NCI-H526 (cell line): ENCODE data around the gene LRRN2.

Source experiments
- DNase-seq, 2 experiments: peaks; one replicate each; lab custom pipeline; 2025; lab: John Stamatoyannopoulos, UW

The LRRN2 gene

DNA sequence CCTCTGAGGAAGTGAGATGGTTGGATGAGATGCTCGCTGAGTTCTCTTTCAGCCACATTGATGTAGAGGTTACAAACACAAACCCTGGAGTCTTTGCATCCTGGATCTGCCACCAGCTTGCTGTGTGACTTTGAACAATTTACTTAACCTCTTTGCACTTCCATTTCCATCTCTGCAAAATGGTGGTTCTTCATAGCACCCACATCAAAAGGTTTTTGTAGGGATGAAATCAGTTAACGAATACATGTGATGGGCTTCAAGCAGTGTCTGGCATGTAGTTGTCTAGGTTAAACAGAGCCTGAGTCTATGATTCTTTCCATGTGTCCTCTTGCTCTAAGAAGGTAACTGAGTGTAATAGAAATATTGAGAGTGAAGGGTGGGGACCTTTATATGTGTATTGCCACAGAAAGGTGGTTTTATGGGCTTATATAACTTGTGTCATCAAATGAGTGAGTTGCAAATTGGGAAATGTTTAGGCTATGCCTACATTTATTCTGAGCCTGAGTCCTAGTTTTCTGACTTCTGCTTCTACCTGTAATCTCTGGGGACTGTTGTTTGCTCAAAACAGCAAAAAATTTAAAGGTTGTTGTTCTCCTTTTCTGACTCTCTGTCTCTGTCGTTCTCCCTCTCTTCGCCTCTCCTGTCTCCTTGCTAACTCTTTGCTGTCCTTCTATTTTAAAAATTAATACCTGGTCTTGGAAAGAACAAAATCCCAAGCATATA is 27.3 kb upstream of the LRRN2 start:
- no peak for DNase-seq

DNA sequence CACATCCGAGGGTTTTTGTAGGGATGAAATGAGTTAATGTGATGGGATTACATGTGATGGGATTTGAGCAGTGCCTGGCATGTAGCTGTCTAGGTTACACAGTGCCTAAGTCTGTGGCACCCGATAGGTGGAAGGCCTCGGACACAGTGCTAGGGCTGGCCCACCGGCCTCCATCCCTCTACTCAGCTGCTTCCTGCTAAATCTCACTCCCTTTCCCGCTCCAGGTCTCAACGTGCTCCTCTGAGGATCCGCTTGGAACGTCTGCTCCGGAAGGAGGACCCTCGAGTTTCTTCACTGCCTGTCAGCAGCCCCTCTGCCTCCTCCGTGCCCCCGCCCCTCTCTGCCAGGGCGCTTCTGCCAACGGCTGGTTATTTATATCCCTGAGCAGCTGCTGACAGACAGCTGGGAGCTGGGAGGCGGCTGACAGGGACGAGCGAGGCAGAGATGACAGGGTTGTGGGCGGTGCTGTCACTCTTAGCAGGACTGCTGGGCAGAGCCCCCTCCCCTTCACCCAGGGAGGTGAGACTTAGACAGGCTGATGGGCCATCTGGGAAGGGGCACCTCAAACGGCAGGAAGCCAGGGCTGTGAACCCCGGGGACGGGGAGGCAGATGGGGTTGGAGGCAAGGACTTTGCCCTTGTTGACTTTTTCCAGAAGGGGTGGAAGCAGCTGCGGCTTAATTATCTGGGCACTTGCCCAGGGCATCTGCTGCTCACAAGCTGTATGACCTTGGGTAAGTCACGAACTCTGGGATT is 26.6 kb upstream of the LRRN2 start:
- DNase-seq, result peak in 1 of 2 experiments; percentile 59

DNA sequence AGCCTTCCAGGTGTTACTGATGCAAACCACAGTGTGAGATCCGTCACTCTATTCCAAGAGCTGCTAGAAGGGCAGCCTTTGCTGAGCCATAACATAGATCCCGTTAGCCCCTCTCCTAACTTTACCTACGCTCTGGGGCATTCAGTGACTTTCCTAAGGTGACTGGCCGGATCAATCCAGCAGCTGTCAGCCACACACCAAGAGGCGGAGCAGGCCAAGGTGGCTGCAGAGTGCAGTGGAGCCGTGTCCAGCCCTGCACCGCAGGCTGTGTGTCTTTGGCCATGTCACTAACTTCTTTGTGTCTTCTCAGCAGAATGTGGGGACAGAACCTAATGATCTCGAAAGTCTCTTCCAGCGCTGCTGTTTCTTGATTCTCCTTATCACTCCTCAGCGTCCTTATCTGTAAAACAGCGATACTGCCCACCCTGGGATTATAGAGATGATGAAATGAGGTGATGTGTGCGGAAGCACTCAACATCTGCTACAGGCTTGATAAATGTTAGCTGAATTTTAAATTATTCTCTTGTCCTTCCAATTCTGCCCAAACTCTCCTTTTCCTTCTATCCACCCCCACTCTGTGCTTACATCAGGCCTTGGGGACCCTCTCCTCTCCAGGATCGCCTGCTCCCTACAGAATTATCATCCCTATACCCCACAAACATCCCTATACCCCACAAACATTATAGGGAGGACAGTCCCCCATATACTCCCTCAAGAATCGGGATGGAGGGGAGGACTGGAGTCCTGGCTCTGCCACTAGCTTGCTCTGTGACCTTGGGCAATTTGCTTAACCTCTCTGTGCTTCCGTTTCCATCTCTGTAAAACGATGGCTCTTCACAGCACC is 25.8 kb upstream of the LRRN2 start:
- no peak for DNase-seq

DNA sequence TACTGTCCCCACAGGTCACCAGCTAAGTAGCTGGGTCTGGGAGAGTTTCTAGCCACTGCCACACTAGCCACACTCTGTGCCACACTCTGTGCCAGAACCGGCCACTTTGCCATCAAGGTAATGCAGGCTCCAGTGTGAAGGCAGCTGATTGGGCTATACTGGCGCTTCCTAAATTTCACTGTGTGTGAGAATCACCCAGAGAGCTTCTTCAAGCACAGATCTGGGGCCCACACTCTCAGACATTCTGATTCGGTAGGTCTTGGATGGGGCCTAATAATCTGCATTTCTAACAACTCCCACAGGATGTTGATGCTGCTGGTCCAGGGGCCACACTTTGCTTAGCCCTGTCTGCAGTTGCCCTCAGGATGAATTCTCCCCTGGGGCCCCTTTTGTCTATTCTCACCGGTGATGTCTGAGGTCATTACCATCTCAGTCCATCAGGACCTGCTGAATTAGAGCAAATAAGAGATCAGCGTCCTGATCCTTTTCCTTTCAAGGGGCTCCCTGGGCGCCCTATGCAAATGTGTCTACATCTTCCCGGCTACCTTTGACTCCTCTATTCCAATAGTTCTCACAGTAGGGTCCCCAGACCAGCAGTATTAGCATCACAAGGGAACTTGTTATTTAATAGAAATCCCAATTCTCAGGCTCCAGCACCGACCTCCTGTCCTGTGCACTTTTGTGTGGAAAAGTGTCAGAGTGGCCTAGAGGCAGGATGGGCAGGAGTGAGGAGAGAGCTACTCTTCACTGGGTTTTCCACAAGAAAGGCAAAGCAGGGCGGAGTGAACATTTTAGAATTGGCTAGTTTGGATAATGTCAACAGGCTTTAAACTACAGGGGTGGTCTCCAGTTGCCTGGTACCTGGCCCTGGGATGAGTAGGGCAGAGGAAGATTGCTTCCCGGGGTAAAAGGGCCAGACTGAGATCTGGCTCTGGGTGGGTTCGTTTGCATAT is 24.7 kb upstream of the LRRN2 start:
- DNase-seq, result peak in 1 of 2 experiments; percentile 13

DNA sequence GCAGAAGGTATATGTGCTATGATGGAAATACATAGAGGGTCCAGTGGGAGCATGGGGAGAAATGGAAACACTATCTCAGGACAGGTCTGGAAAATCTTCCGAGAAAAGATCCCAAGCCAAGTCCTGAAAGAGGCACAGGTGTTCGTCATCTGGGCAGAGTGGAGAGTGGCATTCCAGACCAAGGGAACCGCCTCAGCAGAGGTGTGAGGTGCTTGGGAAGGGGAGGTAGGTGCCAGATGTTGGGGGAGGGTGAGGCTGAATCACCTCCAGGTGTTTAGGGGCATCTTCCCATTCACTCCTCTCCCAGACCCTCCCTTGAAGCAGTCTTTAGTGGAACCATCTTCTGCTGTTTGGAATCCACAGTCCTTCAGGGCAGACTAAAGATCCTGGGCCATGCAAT is 23.5 kb upstream of the LRRN2 start:
- no peak for DNase-seq

DNA sequence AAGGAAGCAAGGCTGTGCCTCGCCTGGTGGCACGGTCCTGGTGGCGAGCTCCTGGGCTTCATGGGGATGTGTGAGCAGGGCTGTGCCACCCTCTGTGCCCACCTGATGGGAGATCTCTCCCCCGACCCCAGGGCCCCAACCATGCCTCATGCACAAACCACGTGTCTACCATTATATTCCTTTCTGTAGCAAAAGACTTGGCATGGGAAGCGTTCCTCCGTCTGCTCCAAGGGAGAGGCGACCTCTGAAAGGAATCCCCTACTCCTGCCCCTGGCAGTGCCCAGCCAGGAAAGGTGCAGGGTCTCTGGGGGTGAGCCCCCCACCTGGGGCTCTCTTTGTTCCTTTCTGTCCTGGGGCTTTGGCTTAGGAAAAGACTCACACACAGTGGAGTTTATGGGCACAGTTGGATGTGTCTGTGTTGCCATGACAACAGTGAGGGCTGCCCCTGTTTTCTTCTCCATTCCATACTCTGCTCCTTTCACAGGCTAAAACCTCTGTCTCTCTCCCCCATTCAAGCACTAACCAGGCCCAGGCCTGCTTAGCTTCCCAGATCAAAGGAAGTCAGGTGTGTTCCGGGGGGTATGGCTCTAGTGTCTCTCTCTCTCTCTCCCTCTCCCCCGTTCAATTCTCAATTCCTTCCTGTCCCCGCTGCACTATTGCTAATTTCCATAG is 21.4 kb upstream of the LRRN2 start:
- peak in 1 of 2 experiments; percentile 10 for DNase-seq

DNA sequence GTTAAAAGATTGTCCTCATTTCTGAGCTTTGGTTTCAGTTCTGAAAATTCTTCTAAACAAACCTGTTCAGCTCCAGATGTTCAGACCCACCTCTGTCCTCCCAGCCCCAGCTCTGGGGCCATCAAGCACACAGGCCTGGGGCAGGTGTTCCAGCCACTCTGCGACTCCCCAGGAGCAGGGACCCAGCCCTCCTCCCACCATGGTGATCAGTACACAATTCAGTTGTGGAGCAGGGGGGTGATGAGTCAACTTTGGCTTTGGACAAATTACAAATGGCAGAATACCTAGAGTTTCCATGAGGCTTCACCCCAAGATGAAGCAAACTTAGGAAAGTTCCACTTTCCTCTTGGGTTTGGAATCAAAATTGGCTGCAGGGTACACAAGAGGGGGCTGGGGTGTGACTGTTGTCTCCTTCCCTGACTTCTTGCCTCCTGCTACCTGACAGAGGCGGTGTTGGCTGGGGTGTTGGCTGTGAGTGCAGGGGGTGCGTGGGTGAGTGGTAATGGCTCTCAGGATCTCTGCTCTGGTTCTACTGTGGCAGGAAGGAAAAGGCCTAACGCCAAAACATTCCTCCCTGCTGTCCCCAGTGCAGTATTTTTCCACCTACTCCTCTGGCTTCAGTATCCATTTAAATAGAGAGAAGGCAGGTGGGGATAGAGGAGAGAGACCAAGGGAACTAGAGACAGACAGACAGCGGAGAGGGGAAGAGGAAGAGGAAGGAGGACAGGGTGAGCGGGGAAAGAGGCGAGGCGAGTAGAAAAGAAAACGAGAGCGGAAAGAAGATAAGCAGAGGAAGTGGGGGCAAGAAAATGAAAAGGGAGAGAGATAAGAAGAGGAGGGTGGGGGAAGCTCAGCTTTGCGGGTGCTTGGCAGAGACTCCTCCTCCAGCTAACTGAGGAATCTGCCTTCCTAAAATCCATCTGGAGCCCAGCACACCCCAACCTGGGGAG is 20.6 kb upstream of the LRRN2 start:
- DNase-seq, result no peak

DNA sequence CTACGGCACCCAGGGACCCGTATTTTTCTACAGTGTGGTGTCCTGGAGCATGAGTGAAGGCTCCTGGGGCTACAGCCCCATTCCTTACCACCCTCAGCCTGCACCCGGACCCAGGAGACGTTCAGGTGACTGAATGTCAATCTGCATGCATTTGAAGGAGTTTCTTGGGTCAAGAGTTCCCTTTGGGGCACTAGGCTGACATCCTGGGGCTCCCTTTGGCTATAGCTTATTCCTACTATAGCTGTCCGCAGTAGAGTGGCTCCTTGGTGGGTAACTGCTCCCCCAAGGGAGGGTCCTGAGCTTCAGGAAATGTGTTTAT is 19.9 kb upstream of the LRRN2 start:
- DNase-seq, result no peak

DNA sequence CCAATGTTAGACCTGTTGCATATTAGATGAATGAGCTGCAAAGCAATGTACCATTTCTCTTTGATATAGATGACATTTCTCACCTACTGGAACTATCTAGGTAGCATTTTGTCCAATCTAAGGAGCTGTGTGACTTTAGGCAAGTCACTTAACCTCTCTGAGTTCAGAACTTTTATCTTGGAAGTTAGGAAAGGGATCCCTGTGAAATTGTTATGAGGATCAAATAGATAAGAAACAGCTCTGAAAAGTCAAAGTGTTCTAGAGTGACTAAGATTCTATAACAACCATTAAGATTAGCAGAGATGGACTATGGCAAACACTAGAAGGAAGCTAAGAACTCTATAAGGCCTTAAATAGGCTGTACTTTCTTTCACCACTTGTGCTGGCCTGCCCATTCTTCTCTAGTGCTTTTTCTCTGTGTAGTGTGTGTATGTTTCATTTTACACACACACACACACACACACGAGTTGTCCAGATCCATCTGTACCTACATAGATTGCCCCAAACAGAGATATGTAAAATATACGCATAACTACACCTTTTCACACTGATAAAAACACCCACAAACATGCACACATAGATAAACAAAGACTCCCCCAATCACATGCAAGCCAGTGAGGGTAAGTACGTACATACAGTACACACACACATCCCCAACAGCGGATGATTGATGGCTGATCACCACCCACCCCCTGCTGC is 19.4 kb upstream of the LRRN2 start:
- DNase-seq, result no peak

DNA sequence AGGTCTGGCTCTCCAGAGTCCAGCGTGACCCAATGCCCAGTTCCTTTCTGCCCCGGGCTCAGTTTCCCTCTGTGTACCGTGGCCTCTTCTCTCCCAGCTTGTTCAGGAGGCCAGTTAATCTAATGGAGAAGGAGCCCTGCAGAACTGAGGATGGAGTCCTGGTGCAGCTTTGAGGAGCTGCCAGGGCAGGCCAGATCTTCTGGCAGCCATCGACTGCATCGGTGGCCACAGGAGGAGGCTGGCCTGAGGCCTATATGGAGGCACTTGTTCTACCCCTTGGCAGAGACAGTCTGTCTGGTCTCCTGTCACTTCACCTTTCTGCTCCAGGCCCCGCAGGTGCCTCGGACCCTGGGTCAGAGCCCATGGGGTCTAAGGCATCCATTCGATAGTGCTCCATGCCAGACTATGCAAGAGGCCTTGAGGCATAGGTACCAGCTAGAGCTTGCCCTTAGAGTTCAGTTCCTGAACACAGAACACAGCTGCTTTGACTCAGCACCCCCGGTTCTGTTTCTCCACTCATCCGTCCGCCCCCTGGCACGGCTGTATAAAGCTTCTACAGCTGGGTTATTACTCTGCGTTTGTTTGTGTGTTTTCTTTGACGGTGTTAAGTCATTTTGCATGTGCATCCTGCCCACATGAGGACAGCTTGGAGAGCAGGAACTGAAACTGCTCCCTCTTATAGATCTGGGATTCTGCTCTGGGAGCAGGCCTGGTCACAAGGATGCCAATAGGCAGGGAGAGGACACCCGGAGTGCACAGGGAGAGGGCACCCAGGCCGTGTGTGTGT is 18.5 kb upstream of the LRRN2 start:
- DNase-seq, result no peak

DNA sequence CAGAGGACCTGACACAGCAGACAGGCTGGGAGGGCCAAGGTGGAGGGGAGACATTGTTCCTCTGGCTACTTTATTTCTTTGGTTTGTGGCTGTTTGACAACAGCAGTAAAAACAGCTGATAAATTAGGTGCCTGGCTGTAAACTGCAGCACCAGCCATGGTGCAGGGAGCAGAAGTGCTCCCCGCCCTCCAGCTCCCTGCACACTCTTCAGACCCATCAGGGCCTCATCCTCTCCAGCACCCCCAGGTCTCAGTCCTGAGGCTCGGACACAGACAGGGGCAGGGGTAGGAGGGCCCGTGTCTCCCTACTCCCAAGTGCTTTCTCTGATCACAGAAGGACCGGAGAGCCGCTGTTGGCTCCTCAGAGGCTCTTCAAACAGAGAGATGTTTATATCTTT is 17.7 kb upstream of the LRRN2 start:
- DNase-seq, result no peak

DNA sequence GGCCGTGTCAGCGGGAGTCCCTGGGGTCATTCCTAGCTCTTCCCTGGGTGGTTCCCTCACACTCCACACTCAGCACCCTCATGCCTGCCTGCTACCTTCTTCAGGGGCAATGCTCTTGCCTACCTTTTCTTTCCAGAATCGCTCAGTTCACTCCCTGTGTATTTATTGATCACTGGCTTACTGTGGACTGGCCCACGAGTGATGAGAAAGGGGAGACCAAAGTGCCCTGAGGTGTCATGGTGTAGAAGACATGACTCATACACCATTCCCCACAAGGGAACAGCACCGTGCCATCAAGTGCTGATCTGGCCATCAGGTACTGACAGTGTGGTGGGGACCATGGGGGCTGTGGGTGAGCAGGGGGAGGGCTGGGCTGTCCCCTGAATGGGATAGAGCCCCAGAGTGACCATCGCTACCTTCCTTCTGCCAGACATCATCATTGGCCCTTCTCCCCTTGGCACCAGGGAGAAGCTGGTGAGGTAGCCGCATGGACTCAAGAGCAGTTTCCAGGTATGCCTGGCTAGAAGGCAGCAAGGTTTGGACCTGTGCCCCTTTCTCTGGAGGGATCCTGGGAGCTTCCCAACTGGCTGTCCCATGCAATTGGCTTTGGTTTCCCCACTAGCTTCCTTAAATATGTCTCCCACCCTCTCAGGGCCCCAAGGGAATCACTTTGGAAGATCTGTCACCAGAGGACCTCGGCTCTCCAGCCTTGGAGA is 17.2 kb upstream of the LRRN2 start:
- no peak for DNase-seq

DNA sequence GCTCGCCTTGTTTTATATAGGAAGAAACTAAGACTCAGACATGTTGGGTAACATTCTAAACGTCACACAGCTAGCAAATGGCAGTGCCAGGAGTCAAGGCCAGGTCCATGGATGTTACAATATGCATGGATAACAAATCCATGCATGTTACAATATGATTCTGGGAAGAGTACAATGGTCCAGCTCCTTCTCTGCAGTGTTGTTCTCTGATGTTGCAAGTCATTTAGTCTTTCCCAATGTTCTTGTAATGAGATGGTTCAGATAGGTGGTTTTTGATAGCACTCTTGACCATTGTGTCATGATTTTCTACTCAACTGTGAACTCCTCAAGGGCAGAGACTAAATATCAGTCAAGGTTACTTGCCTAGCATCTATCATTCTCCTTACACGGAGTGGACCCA is 15.7 kb upstream of the LRRN2 start:
- DNase-seq, result no peak

DNA sequence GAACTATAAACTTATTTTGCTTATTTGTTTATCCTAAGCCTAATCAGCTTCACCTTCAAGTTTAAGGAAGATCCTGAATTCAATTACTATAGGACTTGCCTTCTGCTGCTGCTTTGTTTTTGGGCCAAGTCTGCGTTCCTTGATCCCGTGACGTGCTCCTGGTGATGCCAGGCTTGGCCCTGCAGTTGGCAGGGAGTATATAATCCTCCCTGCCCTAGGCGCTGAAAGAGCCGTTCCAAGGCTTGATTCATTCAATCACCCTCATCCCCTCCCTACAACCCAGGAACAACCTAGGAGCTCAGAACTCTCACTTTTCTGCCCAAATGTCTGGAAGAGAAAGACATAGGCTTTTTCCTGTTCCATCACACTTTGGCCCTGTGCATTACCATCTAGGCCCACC is 12.4 kb upstream of the LRRN2 start:
- DNase-seq, result no peak

DNA sequence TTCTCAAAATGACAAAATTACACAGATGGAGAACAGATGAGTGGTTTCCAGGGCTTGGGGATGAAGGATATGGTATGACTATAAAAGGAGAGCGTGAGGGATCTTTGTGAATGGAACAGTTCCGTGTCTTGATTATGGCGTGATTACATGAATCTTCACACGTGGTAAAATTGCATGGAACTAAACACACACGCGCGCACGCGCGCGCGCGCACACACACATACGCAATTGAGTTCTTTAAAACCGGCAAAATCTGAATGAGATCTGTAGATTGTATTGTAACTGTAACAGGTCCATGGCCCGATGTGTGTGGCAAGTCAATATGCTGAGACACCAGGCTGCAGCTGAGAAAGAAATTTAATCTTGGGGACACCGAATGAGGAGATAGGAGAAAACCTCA is 11.1 kb upstream of the LRRN2 start:
- no peak for DNase-seq

DNA sequence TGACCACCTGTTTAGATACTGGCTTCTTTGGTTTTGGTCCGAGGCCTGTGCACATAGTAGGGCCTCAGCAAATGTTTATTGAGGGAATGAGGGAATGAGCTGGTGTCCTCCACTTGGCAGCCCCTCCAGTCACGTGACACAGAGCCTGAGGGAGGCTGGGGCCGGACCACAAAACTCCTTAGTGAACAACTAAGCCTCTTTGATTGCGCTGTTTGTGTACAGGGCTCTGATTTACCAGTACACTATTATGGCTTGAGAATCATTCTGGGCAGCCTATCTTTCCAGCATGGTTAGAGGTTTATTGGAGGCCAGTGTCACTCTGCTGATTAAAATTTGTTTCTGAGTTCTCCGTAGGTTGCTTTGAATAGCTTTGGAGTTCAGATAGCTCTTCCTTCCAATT is 10.2 kb upstream of the LRRN2 start:
- DNase-seq, result no peak

DNA sequence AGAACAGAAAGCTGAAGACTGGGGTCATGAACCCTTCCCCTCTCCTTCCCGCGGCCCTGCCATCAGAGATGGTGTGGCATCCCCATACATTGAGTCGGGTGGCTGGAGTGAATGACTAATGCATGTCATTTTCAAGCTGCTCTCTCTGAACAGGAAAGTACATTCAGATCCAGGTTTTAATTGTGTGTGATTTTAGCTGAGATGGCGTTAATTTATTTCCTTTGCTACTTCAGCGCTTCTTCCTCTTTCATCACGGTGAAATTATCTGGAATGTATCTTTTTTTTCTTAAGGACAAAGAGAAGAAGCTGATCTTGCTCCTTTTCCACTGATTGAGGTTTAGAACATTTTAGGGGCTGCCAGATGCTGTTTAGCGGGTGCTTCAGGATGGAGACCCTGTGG is 8.6 kb upstream of the LRRN2 start:
- DNase-seq, result no peak

DNA sequence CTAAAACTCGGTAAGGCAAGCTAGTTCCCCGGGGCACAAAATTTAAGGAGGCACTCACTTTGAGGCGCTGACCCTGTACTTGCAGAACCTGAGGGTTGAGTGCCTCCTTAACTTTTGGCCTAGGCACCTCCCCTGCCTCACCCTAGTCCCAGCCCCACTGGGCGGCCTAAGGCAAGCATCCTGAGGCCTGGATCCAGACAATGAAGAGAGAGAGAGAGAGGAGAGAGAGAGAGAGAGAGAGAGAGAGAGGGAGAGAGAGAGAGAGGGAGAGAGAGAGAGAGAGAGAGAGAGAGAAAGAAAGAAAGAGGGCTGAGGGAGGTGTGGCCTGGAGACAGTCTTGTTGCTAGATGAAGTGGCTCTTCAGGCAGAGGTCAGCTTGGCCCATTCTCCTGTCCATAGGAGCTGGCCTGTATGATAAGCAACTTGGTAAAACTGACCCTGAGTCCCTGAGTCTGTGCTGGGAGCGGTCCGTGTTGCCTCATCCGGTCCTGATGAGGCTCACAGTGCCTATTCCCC is 7.4 kb upstream of the LRRN2 start:
- no peak for DNase-seq
